Measurements from ENCODE around the gene PSME1. TPM values are rescaled to one million over a fixed set of nuclear protein-coding genes. Genes with fewer than 3 reads are reported as not detected.

The PSME1 gene
- total RNA-seq, 1 experiment from 2014 or later = 105 TPM

DNA sequence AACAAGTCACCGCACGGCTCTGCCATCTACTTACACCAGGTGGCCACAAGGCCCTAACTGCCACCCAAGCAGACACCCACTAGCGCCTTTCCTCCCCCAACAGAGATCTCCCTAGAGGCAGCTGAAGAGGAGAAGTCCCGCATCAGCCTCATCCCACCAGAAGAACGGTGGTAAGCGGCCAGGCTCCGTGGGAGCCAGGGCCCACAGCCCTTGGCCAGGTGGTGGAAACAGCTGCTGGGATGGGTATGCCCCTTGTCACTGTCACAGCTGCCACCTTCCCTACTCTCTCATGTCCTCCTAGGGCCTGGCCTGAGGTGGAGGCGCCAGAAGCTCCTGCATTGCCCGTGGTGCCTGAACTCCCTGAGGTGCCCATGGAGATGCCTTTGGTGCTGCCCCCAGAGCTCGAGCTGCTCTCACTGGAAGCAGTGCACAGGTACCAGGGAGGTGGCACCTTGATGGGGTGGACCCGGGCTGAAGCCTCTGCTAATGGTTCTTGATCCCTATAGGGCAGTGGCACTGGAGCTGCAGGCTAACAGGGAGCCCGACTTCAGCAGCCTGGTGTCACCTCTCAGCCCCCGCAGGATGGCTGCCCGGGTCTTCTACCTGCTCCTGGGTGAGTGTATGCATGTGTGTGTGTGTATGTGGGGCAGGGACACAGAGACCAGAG is 43.4 kb downstream of the PSME1 start:
- in situ Hi-C loops (cut with HindIII; ENCODE audit: low pct_unique_long_range_greater_than_20kb, low sequenced_read_pairs) = no loop called here
- DNase-seq (ENCODE audit: low read depth, low spot score) = no peak

DNA sequence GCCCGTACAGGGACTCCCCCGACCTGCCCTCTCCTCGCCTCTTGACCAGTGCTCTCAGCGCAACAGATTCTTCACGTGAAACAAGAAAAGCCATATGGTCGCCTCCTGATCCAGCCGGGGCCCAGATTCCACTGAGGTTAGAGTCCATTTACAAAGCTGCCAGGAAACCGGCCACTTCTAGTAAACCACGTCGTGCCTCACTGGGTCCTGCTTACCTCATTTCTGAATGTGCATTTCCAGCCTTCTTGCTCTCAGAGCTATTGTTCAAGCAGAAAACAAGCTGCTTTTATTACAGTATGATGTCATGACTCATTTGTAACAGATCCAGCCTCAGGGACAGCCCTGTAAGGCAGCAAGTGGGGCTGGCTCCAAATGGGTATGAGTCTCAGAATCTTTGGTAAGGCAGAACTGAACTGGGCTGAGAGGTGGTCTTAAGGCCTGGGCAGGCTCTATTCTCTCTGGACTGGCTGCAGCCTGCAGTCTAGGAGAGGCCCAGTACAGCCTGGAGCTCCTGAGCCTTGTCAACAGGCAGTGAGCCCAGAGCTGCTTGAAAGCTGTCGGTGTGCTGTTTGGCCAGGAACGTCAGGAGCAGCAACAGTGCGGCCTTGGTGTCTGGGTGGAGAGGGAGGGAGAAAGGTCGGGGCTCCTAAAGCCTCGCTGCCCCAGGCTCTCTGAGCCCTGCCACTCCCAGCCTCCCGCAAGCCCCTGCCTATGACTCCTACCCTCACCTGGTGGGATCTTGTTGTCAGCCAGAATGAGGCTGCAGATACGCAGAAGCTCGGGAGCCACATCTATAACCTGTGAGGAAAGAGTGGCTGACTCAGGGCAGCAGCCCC is 44.2 kb downstream of the PSME1 start:
- DNase-seq (ENCODE audit: low read depth, low spot score) = peak; percentile 20
- in situ Hi-C loops (cut with HindIII; ENCODE audit: low pct_unique_long_range_greater_than_20kb, low sequenced_read_pairs) = no loop called here

DNA sequence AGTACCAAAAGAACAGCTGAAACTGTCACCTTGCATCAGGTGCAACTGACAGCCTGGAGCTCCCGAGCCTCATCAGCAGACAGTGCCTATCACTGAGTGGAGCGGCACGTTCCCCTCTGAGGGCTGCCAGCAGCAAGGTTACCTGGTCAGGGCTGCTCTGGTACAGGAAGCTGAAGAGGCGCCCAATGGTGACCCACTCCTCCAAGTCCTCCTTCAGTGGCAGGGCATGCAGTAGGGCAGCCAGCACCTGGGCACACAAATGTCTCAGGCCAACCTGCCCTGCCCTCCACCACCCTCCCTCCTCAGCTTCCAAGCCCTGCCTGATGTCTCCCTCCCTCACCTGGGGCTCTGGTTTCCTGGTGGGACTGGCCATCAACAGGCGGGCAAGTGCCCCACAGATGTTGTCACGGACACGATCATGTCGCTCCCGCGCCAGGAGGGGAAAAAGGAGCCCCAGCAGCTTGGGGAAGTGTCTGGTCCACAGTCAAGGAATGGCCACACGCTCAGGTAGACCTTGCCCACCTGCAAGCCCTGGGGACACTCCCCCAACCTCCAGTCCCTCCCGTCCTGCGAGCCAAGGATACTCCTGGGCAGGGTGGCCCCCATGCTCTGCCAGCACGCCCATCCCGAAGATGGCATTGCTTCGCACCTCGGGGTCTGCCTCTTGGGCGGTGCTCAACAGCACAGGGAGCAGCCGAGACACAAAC is 45.5 kb downstream of the PSME1 start:
- in situ Hi-C loops (cut with HindIII; ENCODE audit: low pct_unique_long_range_greater_than_20kb, low sequenced_read_pairs) = no loop called here
- DNase-seq (ENCODE audit: low read depth, low spot score) = no peak

DNA sequence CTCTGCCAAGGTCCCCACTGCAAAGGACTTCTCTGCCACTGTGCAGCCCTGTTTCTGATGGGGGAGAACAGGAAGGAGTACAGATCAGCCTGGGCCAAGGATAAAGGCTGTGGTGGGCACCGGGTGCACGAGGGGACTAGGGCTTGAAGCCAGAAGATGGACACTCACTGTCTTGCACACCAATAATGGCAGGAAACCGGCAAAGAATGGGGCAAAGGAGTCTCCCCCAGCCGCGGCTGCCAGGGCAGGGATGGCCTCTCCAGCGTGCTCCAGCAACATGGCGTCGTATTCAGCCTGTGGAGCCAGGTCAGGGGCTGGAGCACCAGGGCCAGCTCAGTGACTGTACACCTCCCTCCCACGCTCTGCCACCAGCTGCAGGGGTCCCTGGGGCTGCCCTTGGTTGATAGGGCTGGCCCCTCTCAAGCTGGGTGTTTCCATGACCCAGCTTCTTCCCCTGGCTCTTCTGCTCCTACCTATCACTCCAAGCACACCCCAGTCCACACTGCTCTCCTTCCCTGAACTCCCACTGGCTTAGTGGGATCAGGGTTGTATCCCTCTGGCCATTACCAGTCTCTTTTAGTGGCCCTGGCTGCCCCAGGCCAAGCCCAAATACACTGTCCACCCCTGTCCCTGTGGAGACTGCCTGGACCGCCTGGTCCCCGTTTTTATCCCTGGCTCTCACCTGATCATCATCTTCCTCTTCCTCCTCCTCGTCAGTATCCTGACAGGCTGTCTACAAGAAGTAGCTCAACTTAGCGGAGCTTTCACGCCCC is 46.3 kb downstream of the PSME1 start:
- in situ Hi-C loops (cut with HindIII; ENCODE audit: low pct_unique_long_range_greater_than_20kb, low sequenced_read_pairs) = no loop called here
- DNase-seq (ENCODE audit: low read depth, low spot score) = no peak

DNA sequence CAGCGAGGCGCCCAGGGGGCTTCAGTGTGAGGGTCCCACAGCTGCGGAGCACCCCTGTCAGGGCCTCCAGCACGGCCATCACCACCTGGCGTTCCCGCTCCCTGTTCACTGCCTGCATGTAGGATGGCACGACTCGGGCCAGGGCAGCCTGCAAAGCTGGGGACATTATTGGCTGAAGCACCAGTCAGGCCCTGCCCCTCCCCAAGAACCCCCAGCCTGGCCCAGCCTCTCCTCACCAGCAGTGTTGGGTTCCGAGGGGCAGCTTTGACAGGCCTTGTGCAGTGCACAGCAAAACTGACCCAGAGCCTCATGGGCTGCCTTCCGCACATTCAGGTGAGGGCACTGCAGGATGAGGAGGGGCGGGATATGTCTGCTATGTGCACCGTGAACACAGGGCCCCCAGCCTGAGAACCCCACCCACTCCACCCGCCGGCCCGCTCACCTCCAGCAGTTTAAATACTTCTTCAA is 47.1 kb downstream of the PSME1 start:
- in situ Hi-C loops (cut with HindIII; ENCODE audit: low pct_unique_long_range_greater_than_20kb, low sequenced_read_pairs) = no loop called here
- DNase-seq (ENCODE audit: low read depth, low spot score) = no peak

DNA sequence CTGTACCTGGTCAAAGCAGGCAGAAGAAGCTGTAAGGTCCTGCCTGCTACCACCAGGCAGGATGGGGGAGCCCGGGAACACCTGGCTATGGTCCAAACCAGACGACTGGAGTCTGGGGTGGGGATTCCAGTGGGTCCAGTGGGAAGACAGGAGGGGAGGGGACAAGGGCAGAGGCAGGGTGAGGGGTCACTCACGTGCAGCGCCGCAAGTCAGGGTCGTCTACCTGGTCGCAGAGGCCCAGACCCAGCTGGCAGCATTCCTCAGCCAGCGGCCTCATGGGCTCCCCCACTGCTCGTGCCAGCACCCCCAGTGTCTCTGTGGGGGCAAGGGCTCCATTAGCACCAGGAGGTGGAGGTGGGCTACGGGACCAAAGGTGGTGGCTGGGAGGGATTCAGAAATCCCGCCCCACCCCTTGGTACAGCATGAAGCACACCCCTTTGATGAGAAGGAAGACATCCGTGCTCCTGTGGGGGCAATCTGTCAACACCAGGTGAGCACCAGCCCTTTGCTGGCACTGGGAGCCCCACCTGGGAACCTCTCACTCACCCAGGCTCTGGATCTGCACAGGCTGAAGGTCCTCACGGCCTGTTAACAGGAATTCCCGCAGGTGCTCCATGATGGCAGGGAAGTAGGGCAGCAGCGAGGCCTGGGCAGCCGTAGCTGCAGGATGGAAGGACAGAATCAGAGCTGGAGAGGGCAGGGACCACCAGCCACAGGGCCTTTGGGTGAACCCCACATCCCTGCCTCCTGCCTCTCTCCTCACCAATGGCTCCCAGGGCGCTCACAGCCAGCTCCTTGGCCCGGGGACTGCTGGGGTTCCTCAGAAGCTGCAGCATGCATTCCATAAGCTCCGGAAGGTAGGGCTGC is 48.3 kb downstream of the PSME1 start:
- in situ Hi-C loops (cut with HindIII; ENCODE audit: low pct_unique_long_range_greater_than_20kb, low sequenced_read_pairs) = no loop called here

DNA sequence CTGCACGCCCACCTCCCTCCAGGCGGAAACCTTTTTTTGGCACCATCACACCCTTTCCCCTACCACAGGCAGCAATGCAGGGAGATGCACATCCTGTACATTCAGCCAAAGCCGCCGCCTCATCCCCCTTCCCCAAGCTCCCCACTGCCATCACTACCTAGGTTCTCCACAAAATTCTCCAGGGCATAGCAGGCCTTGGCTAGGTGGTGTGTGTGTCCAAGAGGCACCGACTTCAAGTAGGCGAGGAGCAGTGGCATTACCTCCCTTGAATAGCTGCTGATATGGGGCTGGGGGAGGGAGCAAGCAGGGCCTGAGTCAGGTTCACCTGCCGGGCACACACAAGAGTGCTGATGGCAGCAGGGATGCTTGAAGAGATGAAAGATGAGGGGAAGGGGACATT is 49.0 kb downstream of the PSME1 start:
- no peak for DNase-seq (ENCODE audit: low read depth, low spot score)
- in situ Hi-C loops (cut with HindIII; ENCODE audit: low pct_unique_long_range_greater_than_20kb, low sequenced_read_pairs) = no loop called here

More for the DNA sequence above, 48.3 kb downstream of the PSME1 start:
- DNase-seq (ENCODE audit: low read depth, low spot score) = no peak

DNA sequence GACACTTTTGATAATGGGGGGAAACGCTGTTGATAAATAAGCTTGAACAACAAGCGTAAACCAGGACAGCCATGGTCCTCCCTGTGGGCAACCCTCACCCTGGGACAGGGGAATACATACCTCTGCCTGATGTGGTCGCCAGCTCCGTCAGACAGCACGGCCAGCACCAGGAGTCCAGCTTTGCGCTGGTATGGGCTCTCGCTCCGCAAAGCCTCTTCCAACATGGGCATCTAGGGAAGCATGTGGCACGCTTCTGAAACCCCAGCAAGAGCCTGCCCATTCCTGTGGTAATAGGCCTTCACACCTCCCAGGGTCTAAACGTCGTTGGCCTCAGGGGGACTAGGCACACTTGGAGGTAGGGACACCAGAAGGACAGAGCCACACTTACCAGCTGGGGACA is 49.7 kb downstream of the PSME1 start:
- no peak for DNase-seq (ENCODE audit: low read depth, low spot score)
- in situ Hi-C loops (cut with HindIII; ENCODE audit: low pct_unique_long_range_greater_than_20kb, low sequenced_read_pairs) = no loop called here

DNA sequence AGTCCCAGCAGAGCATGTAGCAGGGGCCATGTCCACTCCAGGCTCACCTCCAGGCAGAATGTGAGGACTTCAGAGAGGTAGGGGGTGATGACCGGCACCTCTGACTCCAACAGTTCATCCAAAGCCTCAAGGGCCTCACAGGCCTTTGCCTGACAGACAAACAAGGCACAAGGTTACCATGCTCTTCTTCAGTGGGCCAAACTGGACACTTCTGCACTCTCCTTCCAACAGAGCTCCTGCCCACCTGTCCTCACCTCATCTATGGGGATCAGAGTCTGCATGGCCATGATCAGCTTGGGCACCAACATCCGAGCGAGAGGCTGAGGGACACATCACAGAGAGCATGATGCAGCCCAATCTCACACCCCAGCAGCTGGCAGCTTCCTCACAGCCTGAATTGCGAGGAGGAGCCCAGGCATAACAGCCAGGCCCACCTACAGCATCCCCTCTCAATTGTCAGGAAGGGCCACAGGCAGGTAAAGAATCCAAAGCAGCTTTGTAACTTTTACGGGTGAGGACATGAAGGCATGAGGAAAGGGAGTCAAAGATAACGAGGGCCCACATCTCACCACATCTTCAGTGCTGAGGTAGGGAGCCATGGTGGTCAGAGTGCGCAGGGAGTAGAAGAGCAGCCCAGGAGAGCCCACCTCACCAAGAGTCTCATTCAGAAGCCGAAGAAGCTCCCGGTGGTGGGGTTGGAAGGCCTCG is 51.0 kb downstream of the PSME1 start:
- DNase-seq (ENCODE audit: low read depth, low spot score) = no peak
- in situ Hi-C loops (cut with HindIII; ENCODE audit: low pct_unique_long_range_greater_than_20kb, low sequenced_read_pairs) = no loop called here

DNA sequence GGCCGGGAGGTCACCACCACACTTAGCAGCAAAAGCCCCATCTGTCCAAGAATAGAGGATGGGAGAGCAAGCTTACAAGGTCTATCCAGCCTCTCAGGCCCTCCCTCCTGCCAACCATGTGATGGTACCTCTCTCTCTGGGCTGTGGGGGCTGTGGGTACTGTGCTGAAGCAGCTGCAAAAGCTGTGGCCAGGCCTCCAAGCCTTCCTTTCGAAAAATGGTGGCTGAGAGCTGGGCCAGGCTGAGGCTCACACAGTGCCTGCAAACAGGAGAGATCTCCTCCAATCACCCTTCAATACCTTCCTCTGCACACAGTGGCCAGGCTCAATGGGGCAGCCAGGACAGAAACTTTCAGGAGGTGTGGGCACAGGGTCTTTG is 51.5 kb downstream of the PSME1 start:
- in situ Hi-C loops (cut with HindIII; ENCODE audit: low pct_unique_long_range_greater_than_20kb, low sequenced_read_pairs) = no loop called here
- DNase-seq (ENCODE audit: low read depth, low spot score) = no peak

Small RNA genes within 50 kb of the gene (small RNA-seq; reads per million reads assigned to genes)
- gene IPO4 = 0.02 to 0.10 reads per million in 2 experiments
- gene IRF9 = 0 reads per million in 2 experiments
- gene RNA5SP383 = 0.04 to 10.4 reads per million in 2 experiments

Other genes starting within 250 kb of the PSME1 start
- 53.6 and 56.1 TPM in 2 replicates for gene DHRS4, start 182.4 kb upstream of the PSME1 start, total RNA-seq (2014; rRNA removed; shearing (Covaris generic))
- gene DHRS4L2, start 147.3 kb upstream of the PSME1 start, total RNA-seq (2014; rRNA removed; shearing (Covaris generic)) = 28.9 and 30.6 TPM in 2 replicates
- 0.29 and 0.66 TPM in 2 replicates for gene CARMIL3, start 84.2 kb upstream of the PSME1 start, total RNA-seq (2014; rRNA removed; shearing (Covaris generic))
- gene CPNE6, start 64.6 kb upstream of the PSME1 start, total RNA-seq (2014; rRNA removed; shearing (Covaris generic)) = not detected in 2 replicates
- 23.2 and 28.6 TPM in 2 replicates for gene PCK2, start 41.9 kb upstream of the PSME1 start, total RNA-seq (2014; rRNA removed; shearing (Covaris generic))
- 43.7 and 49.5 TPM in 2 replicates for gene DCAF11, start 21.4 kb upstream of the PSME1 start, total RNA-seq (2014; rRNA removed; shearing (Covaris generic))
- gene NRL, start 21.2 kb upstream of the PSME1 start, total RNA-seq (2014; rRNA removed; shearing (Covaris generic)) = 2.5 and 2.6 TPM in 2 replicates
- gene FITM1, start 5.5 kb upstream of the PSME1 start, total RNA-seq (2014; rRNA removed; shearing (Covaris generic)) = not detected in 2 replicates
- 12.3 and 13.9 TPM in 2 replicates for gene EMC9, start 5.4 kb downstream of the PSME1 start, total RNA-seq (2014; rRNA removed; shearing (Covaris generic))
- gene PSME2, start 10.4 kb downstream of the PSME1 start, total RNA-seq (2014; rRNA removed; shearing (Covaris generic)) = 174 and 203 TPM in 2 replicates
- gene RNF31, start 11.3 kb downstream of the PSME1 start, total RNA-seq (2014; rRNA removed; shearing (Covaris generic)) = 36.3 and 47.2 TPM in 2 replicates
- 24.2 and 34.1 TPM in 2 replicates for gene IRF9, start 25.1 kb downstream of the PSME1 start, total RNA-seq (2014; rRNA removed; shearing (Covaris generic))
- gene REC8, start 35.9 kb downstream of the PSME1 start, total RNA-seq (2014; rRNA removed; shearing (Covaris generic)) = 0.69 and 1.1 TPM in 2 replicates
- 52.1 and 67.3 TPM in 2 replicates for gene IPO4, start 52.6 kb downstream of the PSME1 start, total RNA-seq (2014; rRNA removed; shearing (Covaris generic))
- 56.9 and 57.5 TPM in 2 replicates for gene TM9SF1, start 59.2 kb downstream of the PSME1 start, total RNA-seq (2014; rRNA removed; shearing (Covaris generic))
- gene TSSK4, start 69.5 kb downstream of the PSME1 start, total RNA-seq (2014; rRNA removed; shearing (Covaris generic)) = not detected in 2 replicates
- 42.2 and 44.2 TPM in 2 replicates for gene CHMP4A, start 77.3 kb downstream of the PSME1 start, total RNA-seq (2014; rRNA removed; shearing (Covaris generic))
- gene MDP1, start 79.9 kb downstream of the PSME1 start, total RNA-seq (2014; rRNA removed; shearing (Covaris generic)) = 8.3 and 14.0 TPM in 2 replicates
- 249 and 263 TPM in 2 replicates for gene NEDD8, start 96.2 kb downstream of the PSME1 start, total RNA-seq (2014; rRNA removed; shearing (Covaris generic))
- 48.3 and 56.3 TPM in 2 replicates for gene GMPR2, start 96.7 kb downstream of the PSME1 start, total RNA-seq (2014; rRNA removed; shearing (Covaris generic))
- gene TINF2, start 106.4 kb downstream of the PSME1 start, total RNA-seq (2014; rRNA removed; shearing (Covaris generic)) = 37.8 and 43.1 TPM in 2 replicates
- gene TGM1, start 127.0 kb downstream of the PSME1 start, total RNA-seq (2014; rRNA removed; shearing (Covaris generic)) = 0.08 TPM in 1 of 2 replicates, not detected in the other
- gene RABGGTA, start 135.4 kb downstream of the PSME1 start, total RNA-seq (2014; rRNA removed; shearing (Covaris generic)) = 23.9 and 25.7 TPM in 2 replicates
- gene DHRS1, start 163.6 kb downstream of the PSME1 start, total RNA-seq (2014; rRNA removed; shearing (Covaris generic)) = 0.82 and 3.8 TPM in 2 replicates
- gene NOP9, start 163.7 kb downstream of the PSME1 start, total RNA-seq (2014; rRNA removed; shearing (Covaris generic)) = 22.9 and 25.1 TPM in 2 replicates
- gene CIDEB, start 171.8 kb downstream of the PSME1 start, total RNA-seq (2014; rRNA removed; shearing (Covaris generic)) = 0.35 and 0.48 TPM in 2 replicates
- gene LTB4R2, start 173.9 kb downstream of the PSME1 start, total RNA-seq (2014; rRNA removed; shearing (Covaris generic)) = 2.3 and 3.2 TPM in 2 replicates
- gene LTB4R, start 175.3 kb downstream of the PSME1 start, total RNA-seq (2014; rRNA removed; shearing (Covaris generic)) = 0.98 and 1.7 TPM in 2 replicates
- not detected in 2 replicates for gene ADCY4, start 198.9 kb downstream of the PSME1 start, total RNA-seq (2014; rRNA removed; shearing (Covaris generic))
- not detected in 2 replicates for gene RIPK3, start 203.8 kb downstream of the PSME1 start, total RNA-seq (2014; rRNA removed; shearing (Covaris generic))
- 0.05 and 0.53 TPM in 2 replicates for gene NFATC4, start 232.0 kb downstream of the PSME1 start, total RNA-seq (2014; rRNA removed; shearing (Covaris generic))